NB4 (cell line): ENCODE results near the gene BPIFA3.

ENCODE experiments used
- DNase-seq: peaks from one replicate; pipeline ENCODE4 v3.0.0; 2010; ENCODE audit warnings: low read depth
- H3K4me3 ChIP-seq: one replicate; pipeline ENCODE4 v1.5.1; 2011; ENCODE audit warnings: mild to moderate bottlenecking, low read depth, low read length, moderate library complexity
- MYC ChIP-seq: IDR thresholded peaks from 2 replicates; pipeline ENCODE4 v1.6.1; 2011; ENCODE audit warnings: low read depth, low read length
- POLR2A ChIP-seq: IDR thresholded peaks from 2 replicates; pipeline ENCODE4 v1.6.1; 2011; ENCODE audit warnings: mild to moderate bottlenecking; ENCODE audit not compliant: insufficient read length; ENCODE audit errors: extremely low read depth
- TF ChIP-seq, protein P1 (sequence below): IDR thresholded peaks from one replicate; pipeline ENCODE4 v1.5.1; 2012; ENCODE audit warnings: low read depth, low read length
- TF ChIP-seq, protein P2 (sequence below): IDR thresholded peaks from 2 replicates; pipeline ENCODE4 v1.6.1; 2011; ENCODE audit warnings: low read depth, low read length

BPIFA3 gene

DNA sequence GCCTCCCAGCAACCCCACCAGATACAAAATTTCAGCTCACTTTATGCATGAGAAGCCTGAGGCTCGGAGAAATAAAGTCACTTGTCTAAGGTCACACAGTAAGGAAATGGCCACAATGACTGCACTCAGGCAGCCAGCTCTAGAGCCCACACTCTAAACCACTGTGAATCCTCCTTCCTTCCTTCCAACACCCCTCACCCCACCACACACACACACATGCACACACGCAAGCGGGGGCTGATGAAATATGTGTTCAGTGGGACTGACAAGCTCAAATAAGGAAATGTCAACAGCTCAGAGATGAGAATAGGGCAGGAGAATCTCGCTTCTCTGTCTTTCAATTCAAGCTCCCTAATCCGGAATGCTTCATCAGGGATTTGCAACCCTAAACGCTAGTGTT, 12.7 kb downstream of the BPIFA3 start:
- peak; percentile 52 for DNase-seq
- no peak overlapping the region for H3K4me3 ChIP-seq
- TF ChIP-seq, protein P1, sequence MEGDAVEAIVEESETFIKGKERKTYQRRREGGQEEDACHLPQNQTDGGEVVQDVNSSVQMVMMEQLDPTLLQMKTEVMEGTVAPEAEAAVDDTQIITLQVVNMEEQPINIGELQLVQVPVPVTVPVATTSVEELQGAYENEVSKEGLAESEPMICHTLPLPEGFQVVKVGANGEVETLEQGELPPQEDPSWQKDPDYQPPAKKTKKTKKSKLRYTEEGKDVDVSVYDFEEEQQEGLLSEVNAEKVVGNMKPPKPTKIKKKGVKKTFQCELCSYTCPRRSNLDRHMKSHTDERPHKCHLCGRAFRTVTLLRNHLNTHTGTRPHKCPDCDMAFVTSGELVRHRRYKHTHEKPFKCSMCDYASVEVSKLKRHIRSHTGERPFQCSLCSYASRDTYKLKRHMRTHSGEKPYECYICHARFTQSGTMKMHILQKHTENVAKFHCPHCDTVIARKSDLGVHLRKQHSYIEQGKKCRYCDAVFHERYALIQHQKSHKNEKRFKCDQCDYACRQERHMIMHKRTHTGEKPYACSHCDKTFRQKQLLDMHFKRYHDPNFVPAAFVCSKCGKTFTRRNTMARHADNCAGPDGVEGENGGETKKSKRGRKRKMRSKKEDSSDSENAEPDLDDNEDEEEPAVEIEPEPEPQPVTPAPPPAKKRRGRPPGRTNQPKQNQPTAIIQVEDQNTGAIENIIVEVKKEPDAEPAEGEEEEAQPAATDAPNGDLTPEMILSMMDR = no peak
- TF ChIP-seq, protein P2, sequence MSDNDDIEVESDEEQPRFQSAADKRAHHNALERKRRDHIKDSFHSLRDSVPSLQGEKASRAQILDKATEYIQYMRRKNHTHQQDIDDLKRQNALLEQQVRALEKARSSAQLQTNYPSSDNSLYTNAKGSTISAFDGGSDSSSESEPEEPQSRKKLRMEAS = no peak
- no peak for TF ChIP-seq MYC
- TF ChIP-seq POLR2A = no peak

DNA sequence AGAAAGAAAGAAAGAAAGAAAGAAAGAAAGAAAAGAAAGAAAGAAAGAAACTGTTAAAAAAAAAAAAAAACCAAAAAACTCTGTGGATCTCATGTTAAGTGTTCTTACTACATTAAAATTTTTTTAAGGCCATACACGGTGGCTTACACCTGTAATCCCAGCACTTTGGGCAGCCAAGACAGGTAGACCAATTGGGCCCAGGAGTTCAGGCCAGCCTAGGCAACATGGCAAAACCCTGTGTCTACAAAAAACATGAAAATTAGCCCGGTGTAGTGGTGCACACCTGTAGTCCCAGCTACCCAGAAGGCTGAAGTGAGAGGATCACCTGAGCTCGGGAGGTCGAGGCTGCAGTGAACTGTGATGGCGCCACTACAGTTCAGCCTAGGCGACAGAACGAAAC, 14.1 kb downstream of the BPIFA3 start:
- no peak for TF ChIP-seq POLR2A
- no peak for TF ChIP-seq MYC
- TF ChIP-seq, protein P1 = no peak
- TF ChIP-seq, protein P2 = no peak
- no peak overlapping the region for H3K4me3 ChIP-seq
- no peak for DNase-seq

DNA sequence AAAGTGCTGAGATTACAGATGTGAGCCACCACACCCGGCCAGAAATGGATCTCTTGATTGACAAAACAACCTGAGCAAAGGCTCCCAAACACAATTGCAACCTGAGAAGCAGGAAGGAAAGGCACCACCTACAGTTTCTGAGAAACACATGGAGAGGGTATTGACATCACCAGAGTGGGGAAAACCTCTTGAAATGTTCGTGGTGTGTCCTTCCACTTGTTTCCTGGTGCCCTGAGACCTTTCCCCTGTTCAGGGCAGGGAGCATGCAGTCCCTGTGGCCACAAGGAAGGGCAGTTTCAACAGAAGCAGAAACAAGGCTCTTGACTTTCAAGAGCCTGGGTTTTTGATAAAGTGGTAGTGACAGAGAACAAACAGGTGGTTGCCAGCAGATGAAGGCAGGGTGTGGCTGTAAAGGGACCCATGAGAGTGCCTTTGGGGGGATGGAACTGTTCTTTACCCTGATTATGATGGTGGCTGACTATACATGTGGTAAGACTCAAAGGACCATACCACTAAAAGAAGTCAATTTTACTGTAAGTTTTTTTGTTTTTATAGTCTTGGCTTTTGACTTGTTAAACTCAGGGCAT, 15.4 kb downstream of the BPIFA3 start:
- H3K4me3 ChIP-seq = no peak overlapping the region
- TF ChIP-seq POLR2A = no peak
- no peak for TF ChIP-seq MYC
- TF ChIP-seq, protein P2 = no peak
- TF ChIP-seq, protein P1 = no peak
- DNase-seq = no peak

DNA sequence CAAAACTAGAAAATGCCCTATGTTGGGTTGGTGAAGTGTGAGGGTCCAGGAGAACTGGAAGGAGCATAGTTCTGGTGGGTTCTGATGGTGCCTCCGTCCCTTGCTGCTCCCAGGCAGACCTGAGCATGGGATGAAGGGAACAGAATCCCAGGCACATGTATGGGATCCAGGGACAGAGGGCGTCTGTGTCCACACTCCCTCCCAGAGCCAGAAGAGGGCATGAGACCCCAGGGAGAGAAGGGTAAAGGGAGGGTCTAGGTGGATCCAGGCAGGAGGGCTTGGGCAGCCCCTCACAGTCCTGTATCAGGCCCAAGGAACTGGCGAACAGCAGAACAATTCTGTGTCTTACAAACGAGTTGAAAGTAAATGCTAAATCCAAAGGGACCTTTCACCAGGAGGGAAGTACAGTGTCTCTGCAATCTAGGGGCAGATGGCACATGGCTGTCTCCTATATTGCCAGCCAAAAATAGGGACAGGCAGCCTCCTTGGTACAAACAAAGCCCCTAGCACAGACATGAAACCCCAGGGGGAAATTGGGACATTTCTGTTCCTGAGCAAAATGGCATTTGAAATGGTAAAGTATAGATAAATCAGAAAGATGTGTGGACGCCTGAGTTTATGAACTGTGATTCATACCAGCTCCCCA, 16.1 kb downstream of the BPIFA3 start:
- no peak overlapping the region for H3K4me3 ChIP-seq
- TF ChIP-seq POLR2A (no peak), MYC (no peak)
- TF ChIP-seq, protein P1 = no peak
- TF ChIP-seq, protein P2 = no peak
- DNase-seq = no peak

DNA sequence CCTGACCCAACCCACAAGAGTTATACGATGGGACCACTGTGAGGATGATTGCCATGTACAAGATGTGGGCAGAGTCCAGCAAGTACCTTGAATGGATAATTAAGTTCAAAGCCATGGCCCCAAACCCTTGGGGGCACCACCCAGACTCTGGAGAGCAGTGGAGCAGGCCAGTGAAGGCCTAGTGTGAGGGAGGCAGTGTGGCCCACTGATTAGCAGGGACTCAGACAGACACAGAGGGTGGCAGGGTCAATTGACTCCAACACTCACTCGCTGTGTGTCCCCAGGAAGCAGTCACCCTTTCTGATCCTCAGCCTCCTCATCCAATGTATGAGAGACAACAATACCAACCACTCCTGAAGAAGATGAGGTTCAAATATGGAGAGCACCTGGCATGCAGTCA, 16.9 kb downstream of the BPIFA3 start:
- no peak for DNase-seq

More for the DNA sequence above, 16.9 kb downstream of the BPIFA3 start:
- no peak overlapping the region for H3K4me3 ChIP-seq
- TF ChIP-seq POLR2A (no peak), MYC (no peak)
- TF ChIP-seq, protein P1 = no peak
- TF ChIP-seq, protein P2 = no peak
